GM12872 (cell line): ENCODE results near the gene OBSCN.

Experiments
- CTCF ChIP-seq: IDR thresholded peaks from 3 replicates; pipeline ENCODE4 v1.5.1; 2011; ENCODE audit warnings: low read depth, mild to moderate bottlenecking, low read length, moderate library complexity; ENCODE audit not compliant: insufficient read depth

Gene OBSCN

GRCh38 chr1:228394571-228395394 lies 186.9 kb downstream of the OBSCN start:
- TF ChIP-seq CTCF: no peak

GRCh38 chr1:228396770-228397662 lies 189.2 kb downstream of the OBSCN start:
- TF ChIP-seq CTCF: no peak

- no peak for TF ChIP-seq CTCF
Measured at GRCh38 chr1:228397966-228398365, 190.1 kb downstream of the OBSCN start.

- no peak for TF ChIP-seq CTCF
Measured at GRCh38 chr1:228398741-228399461, 191.1 kb downstream of the OBSCN start.

- no peak for TF ChIP-seq CTCF
Measured at GRCh38 chr1:228399531-228400236, 191.8 kb downstream of the OBSCN start.

GRCh38 chr1:228400237-228400651 lies 192.4 kb downstream of the OBSCN start:
- TF ChIP-seq CTCF: no peak
